OCI-LY3 (cell line): ENCODE results near the gene ELANE.

Source experiments
- CTCF ChIP-seq: fragments of 200-600, 300-600 bp; sonication (generic); IDR thresholded peaks from 2 replicates; pipeline ENCODE4 v1.5.1; 2014; ENCODE audit warnings: antibody characterized with exemption, low read length, low read depth
- EZH2phosphoT487 ChIP-seq: fragments of 200-600 bp; shearing (Covaris generic); IDR thresholded peaks from 2 replicates; pipeline ENCODE4 v1.6.1; 2018; ENCODE audit warnings: antibody characterized with exemption, mixed run types, low read depth

- TF ChIP-seq CTCF (no peak), EZH2phosphoT487 (no peak)
Measured at GRCh38 chr19:810883-811489, 41.1 kb upstream of the ELANE start.
